GM12878 (cell line): ENCODE results near the gene RBM7. TPM values are rescaled to one million over a fixed set of nuclear protein-coding genes. Genes with fewer than 3 reads are reported as not detected.

Experiments used
- BCL3 ChIP-seq: IDR thresholded peaks from 2 replicates; pipeline ENCODE4 v1.6.1; 2011; ENCODE audit warnings: borderline replicate concordance, low read depth, mild to moderate bottlenecking, moderate library complexity, low read length; ENCODE audit not compliant: insufficient read depth, poor library complexity, severe bottlenecking
- GATAD2B ChIP-seq: fragments of 450-650 bp; conservative IDR thresholded peaks from 2 replicates; pipeline ENCODE4 v1.6.1; 2017; ENCODE audit warnings: low read depth, mild to moderate bottlenecking, moderate library complexity
- KLF5 ChIP-seq: fragments of 450-650 bp; IDR thresholded peaks from 2 replicates; pipeline ENCODE4 v1.6.1; 2014; ENCODE audit warnings: mild to moderate bottlenecking; ENCODE audit not compliant: partially characterized antibody
- MEF2B ChIP-seq: fragments of 450-650 bp; IDR thresholded peaks from 2 replicates; pipeline ENCODE4 v1.6.1; 2018; ENCODE audit warnings: mild to moderate bottlenecking, moderate library complexity; ENCODE audit not compliant: partially characterized antibody, poor library complexity, severe bottlenecking
- POLR2A ChIP-seq: IDR thresholded peaks from 2 replicates; pipeline ENCODE4 v1.6.1; 2011; ENCODE audit warnings: low read depth, mild to moderate bottlenecking, low read length
- RB1 ChIP-seq: fragments of 450-650 bp; formaldehyde crosslinking; IDR thresholded peaks from 2 replicates; pipeline ENCODE4 v1.6.1; 2017; ENCODE audit warnings: mild to moderate bottlenecking, borderline replicate concordance
- SMC3 ChIP-seq: IDR thresholded peaks from 2 replicates; pipeline ENCODE4 v1.6.1; 2011; ENCODE audit warnings: low read length, improper control_type of control experiment, borderline replicate concordance
- SRF ChIP-seq, 2 experiments: IDR thresholded peaks; 2 replicates each; pipeline ENCODE4 v1.6.1; 2011; ENCODE audit warnings: low read depth in 2 of 2, low read length in 2 of 2, mild to moderate bottlenecking in 1 of 2, moderate library complexity in 1 of 2
- SUPT20H ChIP-seq: IDR thresholded peaks from 2 replicates; pipeline ENCODE4 v1.6.1; 2011; ENCODE audit warnings: low read depth, mild to moderate bottlenecking, low read length, moderate library complexity, borderline replicate concordance; ENCODE audit not compliant: control insufficient read depth
- ZBTB4 ChIP-seq: fragments of 450-650 bp; formaldehyde crosslinking; IDR thresholded peaks from 2 replicates; pipeline ENCODE4 v1.4.0; 2022; ENCODE audit warnings: mild to moderate bottlenecking, moderate library complexity
- polyA plus RNA-seq, 11 experiments: library from polyadenylated mRNA; depleted of rRNA in 4 of 11; unstranded in 6 of 11; stranded (reverse) in 5 of 11; fragments of >200 nt; fragmentation: Nextera tagmentation in 4 of 11; fragmentation: Illumina TruSeq in 1 of 11; extraction: Ambion mirVana in 4 of 11; extraction: Trizol in 1 of 11; gene quantifications; 1 replicate in 1 of 11; 2 replicates in 10 of 11; pipeline versions ENCODE4 v1.2.1 to v1.2.3, GENCODE V29; 2011 to 2016; ENCODE audit warnings: inconsistent platforms in 2 of 11, missing spikeins in 2 of 11, low read depth in 1 of 11
- total RNA-seq, 4 experiments: library from RNA; depleted of rRNA in 3 of 4; stranded (reverse); fragments of >200 nt in 3 of 4; fragmentation: Illumina TruSeq in 1 of 4; extraction: Trizol in 1 of 4; gene quantifications; 2 replicates each; pipeline versions ENCODE4 v1.2.1 to v1.2.3, GENCODE V29; 2013 to 2021
- TF ChIP-seq, protein P1 (sequence below): IDR thresholded peaks from 2 replicates; pipeline ENCODE4 v1.6.1; 2012; ENCODE audit warnings: low read depth, low read length, improper control_type of control experiment
- TF ChIP-seq, protein P2 (sequence below): IDR thresholded peaks from 2 replicates; pipeline ENCODE4 v1.6.1; 2012; ENCODE audit warnings: mild to moderate bottlenecking, low read depth, low read length
- TF ChIP-seq, protein P3 (sequence below): IDR thresholded peaks from 2 replicates; pipeline ENCODE4 v1.6.1; 2012; ENCODE audit warnings: low read length, inconsistent platforms

Gene RBM7
- total and polyA plus RNA-seq, 10 of the 15 experiments (the other 5 are each of a cell fraction or from before 2014, with no cell fraction given), result 17.0 to 46.2 (median 26.0) TPM

- no peak for TF ChIP-seq ZBTB4 (CRISPR knock-in tag)
- no peak for TF ChIP-seq MEF2B
- peak; percentile 98 for TF ChIP-seq POLR2A
- no peak for TF ChIP-seq RB1
- TF ChIP-seq, protein P1, sequence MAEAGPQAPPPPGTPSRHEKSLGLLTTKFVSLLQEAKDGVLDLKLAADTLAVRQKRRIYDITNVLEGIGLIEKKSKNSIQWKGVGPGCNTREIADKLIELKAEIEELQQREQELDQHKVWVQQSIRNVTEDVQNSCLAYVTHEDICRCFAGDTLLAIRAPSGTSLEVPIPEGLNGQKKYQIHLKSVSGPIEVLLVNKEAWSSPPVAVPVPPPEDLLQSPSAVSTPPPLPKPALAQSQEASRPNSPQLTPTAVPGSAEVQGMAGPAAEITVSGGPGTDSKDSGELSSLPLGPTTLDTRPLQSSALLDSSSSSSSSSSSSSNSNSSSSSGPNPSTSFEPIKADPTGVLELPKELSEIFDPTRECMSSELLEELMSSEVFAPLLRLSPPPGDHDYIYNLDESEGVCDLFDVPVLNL, result no peak
- peak; percentile 89 for TF ChIP-seq GATAD2B
- TF ChIP-seq, protein P2, sequence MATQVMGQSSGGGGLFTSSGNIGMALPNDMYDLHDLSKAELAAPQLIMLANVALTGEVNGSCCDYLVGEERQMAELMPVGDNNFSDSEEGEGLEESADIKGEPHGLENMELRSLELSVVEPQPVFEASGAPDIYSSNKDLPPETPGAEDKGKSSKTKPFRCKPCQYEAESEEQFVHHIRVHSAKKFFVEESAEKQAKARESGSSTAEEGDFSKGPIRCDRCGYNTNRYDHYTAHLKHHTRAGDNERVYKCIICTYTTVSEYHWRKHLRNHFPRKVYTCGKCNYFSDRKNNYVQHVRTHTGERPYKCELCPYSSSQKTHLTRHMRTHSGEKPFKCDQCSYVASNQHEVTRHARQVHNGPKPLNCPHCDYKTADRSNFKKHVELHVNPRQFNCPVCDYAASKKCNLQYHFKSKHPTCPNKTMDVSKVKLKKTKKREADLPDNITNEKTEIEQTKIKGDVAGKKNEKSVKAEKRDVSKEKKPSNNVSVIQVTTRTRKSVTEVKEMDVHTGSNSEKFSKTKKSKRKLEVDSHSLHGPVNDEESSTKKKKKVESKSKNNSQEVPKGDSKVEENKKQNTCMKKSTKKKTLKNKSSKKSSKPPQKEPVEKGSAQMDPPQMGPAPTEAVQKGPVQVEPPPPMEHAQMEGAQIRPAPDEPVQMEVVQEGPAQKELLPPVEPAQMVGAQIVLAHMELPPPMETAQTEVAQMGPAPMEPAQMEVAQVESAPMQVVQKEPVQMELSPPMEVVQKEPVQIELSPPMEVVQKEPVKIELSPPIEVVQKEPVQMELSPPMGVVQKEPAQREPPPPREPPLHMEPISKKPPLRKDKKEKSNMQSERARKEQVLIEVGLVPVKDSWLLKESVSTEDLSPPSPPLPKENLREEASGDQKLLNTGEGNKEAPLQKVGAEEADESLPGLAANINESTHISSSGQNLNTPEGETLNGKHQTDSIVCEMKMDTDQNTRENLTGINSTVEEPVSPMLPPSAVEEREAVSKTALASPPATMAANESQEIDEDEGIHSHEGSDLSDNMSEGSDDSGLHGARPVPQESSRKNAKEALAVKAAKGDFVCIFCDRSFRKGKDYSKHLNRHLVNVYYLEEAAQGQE, result no peak
- peak; percentile 71 for TF ChIP-seq KLF5
- no peak for TF ChIP-seq SMC3
- TF ChIP-seq, protein P3, sequence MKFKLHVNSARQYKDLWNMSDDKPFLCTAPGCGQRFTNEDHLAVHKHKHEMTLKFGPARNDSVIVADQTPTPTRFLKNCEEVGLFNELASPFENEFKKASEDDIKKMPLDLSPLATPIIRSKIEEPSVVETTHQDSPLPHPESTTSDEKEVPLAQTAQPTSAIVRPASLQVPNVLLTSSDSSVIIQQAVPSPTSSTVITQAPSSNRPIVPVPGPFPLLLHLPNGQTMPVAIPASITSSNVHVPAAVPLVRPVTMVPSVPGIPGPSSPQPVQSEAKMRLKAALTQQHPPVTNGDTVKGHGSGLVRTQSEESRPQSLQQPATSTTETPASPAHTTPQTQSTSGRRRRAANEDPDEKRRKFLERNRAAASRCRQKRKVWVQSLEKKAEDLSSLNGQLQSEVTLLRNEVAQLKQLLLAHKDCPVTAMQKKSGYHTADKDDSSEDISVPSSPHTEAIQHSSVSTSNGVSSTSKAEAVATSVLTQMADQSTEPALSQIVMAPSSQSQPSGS, result no peak
- no peak for TF ChIP-seq SUPT20H
- TF ChIP-seq SRF (IDR thresholded peaks at IDR 0.05; ENCODE audit: low read depth in 2 of 2, low read length in 2 of 2), result peak; percentile 24 to 56; a peak in 2 of 4 replicates
- TF ChIP-seq BCL3, result no peak
Measured at GRCh38 chr11:114400216-114400914, at the start of gene RBM7, which contains the start of gene C11orf71 (continued).
